ENCODE measurements around the gene RNF44.

Gene RNF44

DNA sequence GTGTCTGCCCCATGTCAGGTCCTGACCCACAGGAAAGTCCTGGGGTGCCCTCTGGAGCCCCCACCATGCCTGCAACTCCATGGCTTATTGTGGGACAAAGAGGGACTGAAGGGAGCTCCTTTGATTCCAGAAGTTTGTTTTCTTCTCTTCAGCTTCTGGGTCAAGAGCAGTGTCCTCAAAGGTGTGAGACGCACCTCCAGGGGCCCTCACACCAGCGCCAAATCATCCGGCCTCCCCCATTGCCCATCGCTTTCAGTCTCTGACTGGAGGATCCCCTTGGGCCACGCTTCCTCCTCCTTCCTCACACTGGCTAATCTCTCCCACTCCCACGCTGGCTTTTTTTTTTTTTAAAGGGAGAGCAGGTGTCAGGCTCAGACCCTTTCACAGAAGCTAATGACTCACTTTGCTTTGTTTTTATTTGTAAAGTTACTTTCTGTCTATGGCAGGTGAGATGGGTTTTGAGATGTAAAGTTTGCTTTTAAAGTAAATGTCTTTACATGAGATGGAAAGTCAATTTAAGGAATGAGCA lies 28.6 kb upstream of the RNF44 start:
- TF ChIP-seq CTCF (conservative IDR thresholded peaks at IDR 0.05; ENCODE audit: low read depth, low read length), result no peak
- no peak overlapping the region for H3K4me3 ChIP-seq (ENCODE audit: low read length)
- no peak for DNase-seq (ENCODE audit: low read depth)

DNA sequence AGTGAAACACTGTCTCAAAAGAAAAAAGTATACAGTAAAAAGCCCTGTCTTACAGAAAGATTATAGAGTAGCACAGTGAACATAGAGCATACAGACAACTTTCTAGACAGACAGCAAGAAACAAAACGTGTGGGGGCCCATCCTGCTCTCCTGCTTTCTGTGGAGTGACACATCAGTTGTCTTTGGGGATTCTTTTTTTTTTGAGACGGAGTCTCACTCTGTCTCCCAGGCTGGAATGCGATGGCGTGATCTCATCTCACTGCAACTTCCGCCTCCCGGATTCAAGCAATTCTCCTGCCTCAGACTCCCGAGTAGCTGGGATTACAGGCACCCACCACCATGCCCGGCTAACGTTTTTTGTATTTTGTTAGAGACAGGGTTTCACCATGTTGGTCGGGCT lies 26.8 kb upstream of the RNF44 start:
- no peak for TF ChIP-seq CTCF (conservative IDR thresholded peaks at IDR 0.05; ENCODE audit: low read depth, low read length)

GRCh38 chr5:176562189-176562588 lies 25.0 kb upstream of the RNF44 start:
- TF ChIP-seq CTCF (conservative IDR thresholded peaks at IDR 0.05; ENCODE audit: low read depth, low read length), result no peak
- DNase-seq (ENCODE audit: low read depth), result no peak
- no peak overlapping the region for H3K4me3 ChIP-seq (ENCODE audit: low read length)

More for the DNA sequence above, 26.8 kb upstream of the RNF44 start:
- no peak for DNase-seq (ENCODE audit: low read depth)
- no peak overlapping the region for H3K4me3 ChIP-seq (ENCODE audit: low read length)

GRCh38 chr5:176561259-176561658 lies 24.1 kb upstream of the RNF44 start:
- TF ChIP-seq CTCF (conservative IDR thresholded peaks at IDR 0.05; ENCODE audit: low read depth, low read length), result no peak
- DNase-seq (ENCODE audit: low read depth), result no peak
- H3K4me3 ChIP-seq (ENCODE audit: low read length), result no peak overlapping the region

- DNase-seq (ENCODE audit: low read depth), result no peak
- TF ChIP-seq CTCF (conservative IDR thresholded peaks at IDR 0.05; ENCODE audit: low read depth, low read length), result no peak
- no peak overlapping the region for H3K4me3 ChIP-seq (ENCODE audit: low read length)
These were observed 23.2 kb upstream of the RNF44 start for GRCh38 chr5:176560364-176560763.

DNA sequence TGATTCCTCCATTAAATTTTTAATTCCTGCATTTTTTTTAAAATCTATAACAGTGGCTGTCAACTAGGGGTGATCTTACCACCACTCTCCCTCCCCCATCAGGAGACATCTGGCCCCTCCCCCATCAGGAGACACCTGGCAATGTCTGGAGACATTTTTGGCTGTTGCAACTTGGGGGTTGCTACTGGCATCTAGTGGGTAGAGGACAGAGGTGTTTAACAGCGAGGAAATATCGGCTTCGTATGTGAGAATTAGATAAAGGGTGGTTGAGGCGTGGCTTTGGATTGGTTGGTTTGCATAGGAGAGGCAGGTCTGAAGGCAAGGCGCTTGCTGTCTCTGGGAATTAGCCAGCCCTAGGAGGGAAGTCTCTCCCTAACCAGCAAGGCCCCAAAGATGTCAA lies 22.5 kb upstream of the RNF44 start:
- DNase-seq (ENCODE audit: low read depth), result no peak
- H3K4me3 ChIP-seq (ENCODE audit: low read length), result no peak overlapping the region
- TF ChIP-seq CTCF (conservative IDR thresholded peaks at IDR 0.05; ENCODE audit: low read depth, low read length), result no peak

- no peak overlapping the region for H3K4me3 ChIP-seq (ENCODE audit: low read length)
- no peak for DNase-seq (ENCODE audit: low read depth)
- no peak for TF ChIP-seq CTCF (conservative IDR thresholded peaks at IDR 0.05; ENCODE audit: low read depth, low read length)
These were observed 20.6 kb upstream of the RNF44 start for GRCh38 chr5:176557846-176558245.
